Endothelial cell of umbilical vein (primary cell): ENCODE measurements around the gene LARP6. TPM values are rescaled to one million over a fixed set of nuclear protein-coding genes. Genes with fewer than 3 reads are reported as not detected.

ENCODE experiments used
- BruUV-seq: library from RNA; stranded (reverse); fragments of 400-500 nt; replicated peaks from 2 replicates; lab custom pipeline; 2021; lab: Mats Ljungman, UMichigan
- CTCF ChIA-PET: fragments of 300-600, 350-600 bp; sonication (Branson Sonifier 250); formaldehyde crosslinking; loops from one replicate; lab custom pipeline; 2021; ENCODE audit warnings: antibody characterized with exemption, inconsistent platforms; lab: Charles Lee
- POLR2A ChIA-PET: fragments of 300-600, 350-600 bp; sonication (Branson Sonifier 250); formaldehyde crosslinking; loops from one replicate; lab custom pipeline; 2021; ENCODE audit warnings: antibody characterized with exemption, inconsistent platforms; lab: Charles Lee
- DNase-seq: peaks from one replicate; pipeline ENCODE4 v3.0.0-alpha.2; 2011; ENCODE audit warnings: low read depth, low spot score
- FAIRE-seq: peaks from 2 replicates; lab custom pipeline; 2011; peaks lifted over from hg19 to GRCh38; lab: Jason Lieb, UNC
- H2AFZ ChIP-seq: 2 replicates; pipeline ENCODE4 v1.6.0; 2012; ENCODE audit warnings: low read depth, low read length, control low read depth, inconsistent platforms
- H3K27ac ChIP-seq: 2 replicates; pipeline ENCODE4 v1.5.1; 2011; ENCODE audit warnings: low read depth, mild to moderate bottlenecking, control low read depth, low read length, moderate library complexity; ENCODE audit not compliant: insufficient read depth
- H3K27me3 ChIP-seq, 2 experiments: 2 replicates each; pipeline versions ENCODE4 v1.6.0 to v1.6.1; 2011; ENCODE audit warnings: low read length in 2 of 2, mixed read lengths in 1 of 2; ENCODE audit not compliant: control insufficient read depth in 2 of 2, insufficient read depth in 2 of 2
- H3K36me3 ChIP-seq, 2 experiments: 2 replicates in 1 of 2; 3 replicates in 1 of 2; pipeline ENCODE4 v1.5.1; 2011; ENCODE audit warnings: low read length in 2 of 2, mild to moderate bottlenecking in 1 of 2, moderate library complexity in 1 of 2; ENCODE audit not compliant: control insufficient read depth in 2 of 2, insufficient read depth in 2 of 2; ENCODE audit errors: extremely low read depth in 1 of 2
- H3K4me1 ChIP-seq: 3 replicates; pipeline ENCODE4 v1.5.1; 2011; ENCODE audit warnings: mild to moderate bottlenecking, low read length; ENCODE audit not compliant: control insufficient read depth, insufficient read depth; ENCODE audit errors: extremely low read depth
- H3K4me2 ChIP-seq: 2 replicates; pipeline ENCODE4 v1.6.1; 2011; ENCODE audit warnings: low read length, control low read depth, mixed read lengths; ENCODE audit not compliant: insufficient read depth
- H3K4me3 ChIP-seq, 3 experiments: fragments of 200-600 bp in 1 of 3; sonication (generic), shearing (Covaris generic) in 1 of 3; replicated peaks in 1 of 3; 2 replicates each; pipeline ENCODE4 v1.5.1; 2011 to 2016; ENCODE audit warnings: control low read depth in 3 of 3, low read length in 3 of 3, mild to moderate bottlenecking in 2 of 3, inconsistent platforms in 1 of 3, low read depth in 1 of 3, moderate library complexity in 1 of 3; ENCODE audit not compliant: insufficient read depth in 1 of 3
- H3K79me2 ChIP-seq: 2 replicates; pipeline ENCODE4 v1.6.0; 2012; ENCODE audit warnings: low read length, inconsistent platforms; ENCODE audit not compliant: control insufficient read depth, insufficient read depth
- H3K9ac ChIP-seq: replicated peaks from 2 replicates; pipeline ENCODE3; 2011; ENCODE audit warnings: low read length, control low read depth; ENCODE audit not compliant: insufficient read depth; ENCODE audit errors: extremely low read depth
- H3K9me1 ChIP-seq: replicated peaks from 3 replicates; pipeline ENCODE4 v1.6.0; 2011; ENCODE audit warnings: mild to moderate bottlenecking, low read length; ENCODE audit not compliant: control insufficient read depth, insufficient read depth; ENCODE audit errors: extremely low read depth
- H3K9me3 ChIP-seq: replicated peaks from 2 replicates; pipeline ENCODE4 v1.5.1; 2012; ENCODE audit warnings: low read length, inconsistent platforms; ENCODE audit not compliant: control insufficient read depth, insufficient read depth
- H4K20me1 ChIP-seq: replicated peaks from 2 replicates; pipeline ENCODE3; 2011; ENCODE audit warnings: mild to moderate bottlenecking, low read length; ENCODE audit not compliant: control insufficient read depth, insufficient read depth; ENCODE audit errors: extremely low read depth
- EZH2 ChIP-seq: IDR thresholded peaks from 2 replicates; pipeline ENCODE4 v1.6.1; 2012; ENCODE audit warnings: borderline replicate concordance, low read depth, mild to moderate bottlenecking, moderate library complexity, low read length, inconsistent platforms; ENCODE audit not compliant: severe bottlenecking
- FOS ChIP-seq: IDR thresholded peaks from 2 replicates; pipeline ENCODE4 v1.6.1; 2011; ENCODE audit warnings: mild to moderate bottlenecking, low read length, moderate library complexity, borderline replicate concordance; ENCODE audit not compliant: insufficient read depth
- GATA2 ChIP-seq: IDR thresholded peaks from 2 replicates; pipeline ENCODE4 v1.7.0; 2011; ENCODE audit warnings: low read depth, mild to moderate bottlenecking, moderate library complexity, mixed read lengths, low read length; ENCODE audit not compliant: insufficient read length, insufficient read depth
- JUN ChIP-seq: IDR thresholded peaks from 2 replicates; pipeline ENCODE4 v1.6.1; 2011; ENCODE audit warnings: borderline replicate concordance, low read depth; ENCODE audit not compliant: insufficient read length, insufficient read depth
- MYC ChIP-seq: IDR thresholded peaks from one replicate; pipeline ENCODE4 v1.6.1; 2011; ENCODE audit warnings: mild to moderate bottlenecking, low read depth, low read length
- POLR2A ChIP-seq: IDR thresholded peaks from 2 replicates; pipeline ENCODE4 v1.6.1; 2012; ENCODE audit warnings: low read depth, mild to moderate bottlenecking, control low read depth, low read length
- POLR2AphosphoS5 ChIP-seq: IDR thresholded peaks from 2 replicates; pipeline ENCODE4 v1.6.1; 2012; ENCODE audit warnings: low read depth, mild to moderate bottlenecking, control low read depth, low read length, moderate library complexity; ENCODE audit not compliant: insufficient read depth
- dilution Hi-C: fragments of 300-500 bp; cut with MboI; formaldehyde crosslinking; loops from one replicate; pipeline ENCODE4 v1.15.0; 2019; ENCODE audit warnings: low sequenced_read_pairs; ENCODE audit not compliant: extremely low pct_ligation_motif_present
- intact Hi-C: fragments of 100-400 bp; cut with micrococcal nuclease; formaldehyde crosslinking; loops from one replicate; pipeline ENCODE4 v1.10.0; 2022
- polyA plus RNA-seq, 4 experiments: library from polyadenylated mRNA; depleted of rRNA in 3 of 4; stranded (reverse) in 3 of 4; unstranded in 1 of 4; fragments of >200 nt; gene quantifications; 2 replicates each; pipeline versions ENCODE4 v1.2.1 to v1.2.3, GENCODE V29; 2011 to 2012; ENCODE audit warnings: missing spikeins in 1 of 4
- total RNA-seq: library from RNA; stranded (reverse); gene quantifications from 2 replicates; pipeline ENCODE4 v1.2.3, GENCODE V29; 2021
- TF ChIP-seq, protein P1 (sequence below), 2 donors: IDR thresholded peaks; 1 replicate in 1 of 2; 2 replicates in 1 of 2; pipeline ENCODE4 v1.5.1; 2011; ENCODE audit warnings: low read length in 2 of 2, mild to moderate bottlenecking in 2 of 2, moderate library complexity in 2 of 2, control low read depth in 1 of 2, inconsistent platforms in 1 of 2, low read depth in 1 of 2; ENCODE audit not compliant: insufficient read depth in 1 of 2; ENCODE audit errors: extremely low read depth in 1 of 2
- TF ChIP-seq, protein P2 (sequence below): IDR thresholded peaks from 2 replicates; pipeline ENCODE4 v1.6.1; 2011; ENCODE audit not compliant: insufficient read depth, insufficient read length

LARP6 gene
- total and polyA plus RNA-seq, 2 donors (not counting 3 experiments of a cell fraction or from before 2014, with no cell fraction given): 16.9 to 56.2 TPM

- Histone ChIP-seq H3K27ac (no peak overlapping the region), H2AFZ (no peak overlapping the region), H3K36me3 (peaks cover 0 to 8% of the 10 kb centered on the region in 2 experiments), H3K4me1 (peaks cover 14% of the 10 kb centered on the region), H3K4me2 (no peak overlapping the region), H3K9me3 (no peaks in the 10 kb centered on the region), H3K27me3 (no peaks in the 10 kb centered on the region), H3K9me1 (no peaks in the 10 kb centered on the region), H3K9ac (no peak overlapping the region), H4K20me1 (no peaks in the 10 kb centered on the region), H3K79me2 (no peaks in the 10 kb centered on the region), H3K4me3 (no peak overlapping the region)
- dilution Hi-C loops: no loop called here
- DNase-seq: no peak
- TF ChIP-seq GATA2 (no peak), MYC (no peak), POLR2AphosphoS5 (no peak), EZH2 (no peak), POLR2A (no peak), JUN (no peak), FOS (no peak)
- TF ChIP-seq, protein P1, sequence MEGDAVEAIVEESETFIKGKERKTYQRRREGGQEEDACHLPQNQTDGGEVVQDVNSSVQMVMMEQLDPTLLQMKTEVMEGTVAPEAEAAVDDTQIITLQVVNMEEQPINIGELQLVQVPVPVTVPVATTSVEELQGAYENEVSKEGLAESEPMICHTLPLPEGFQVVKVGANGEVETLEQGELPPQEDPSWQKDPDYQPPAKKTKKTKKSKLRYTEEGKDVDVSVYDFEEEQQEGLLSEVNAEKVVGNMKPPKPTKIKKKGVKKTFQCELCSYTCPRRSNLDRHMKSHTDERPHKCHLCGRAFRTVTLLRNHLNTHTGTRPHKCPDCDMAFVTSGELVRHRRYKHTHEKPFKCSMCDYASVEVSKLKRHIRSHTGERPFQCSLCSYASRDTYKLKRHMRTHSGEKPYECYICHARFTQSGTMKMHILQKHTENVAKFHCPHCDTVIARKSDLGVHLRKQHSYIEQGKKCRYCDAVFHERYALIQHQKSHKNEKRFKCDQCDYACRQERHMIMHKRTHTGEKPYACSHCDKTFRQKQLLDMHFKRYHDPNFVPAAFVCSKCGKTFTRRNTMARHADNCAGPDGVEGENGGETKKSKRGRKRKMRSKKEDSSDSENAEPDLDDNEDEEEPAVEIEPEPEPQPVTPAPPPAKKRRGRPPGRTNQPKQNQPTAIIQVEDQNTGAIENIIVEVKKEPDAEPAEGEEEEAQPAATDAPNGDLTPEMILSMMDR (IDR thresholded peaks at IDR 0.05; ENCODE audit: extremely low read depth in 1 of 2, insufficient read depth in 1 of 2, low read depth in 1 of 2, low read length in 2 of 2): no peak
- TF ChIP-seq, protein P2, sequence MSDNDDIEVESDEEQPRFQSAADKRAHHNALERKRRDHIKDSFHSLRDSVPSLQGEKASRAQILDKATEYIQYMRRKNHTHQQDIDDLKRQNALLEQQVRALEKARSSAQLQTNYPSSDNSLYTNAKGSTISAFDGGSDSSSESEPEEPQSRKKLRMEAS: no peak
- CTCF ChIA-PET: interaction anchor here (2.8 kb wide), 1 partner anchor 37 kb away, joined by 9 read pairs; no protein-coding TSS in a partner anchor
- no TSS peak for BruUV-seq
- intact Hi-C loops: no loop called here
- FAIRE-seq: no peak
- POLR2A ChIA-PET: no interaction called here
These were observed 16.5 kb downstream of the LARP6 start for GRCh38 chr15:70837476-70837875.
